ENCODE data around the gene LAMTOR1.

LAMTOR1 gene

GRCh38 chr11:72127923-72128322 lies 24.8 kb upstream of the LAMTOR1 start:
- no peak overlapping the region for H3K27ac Mint-ChIP-seq

DNA sequence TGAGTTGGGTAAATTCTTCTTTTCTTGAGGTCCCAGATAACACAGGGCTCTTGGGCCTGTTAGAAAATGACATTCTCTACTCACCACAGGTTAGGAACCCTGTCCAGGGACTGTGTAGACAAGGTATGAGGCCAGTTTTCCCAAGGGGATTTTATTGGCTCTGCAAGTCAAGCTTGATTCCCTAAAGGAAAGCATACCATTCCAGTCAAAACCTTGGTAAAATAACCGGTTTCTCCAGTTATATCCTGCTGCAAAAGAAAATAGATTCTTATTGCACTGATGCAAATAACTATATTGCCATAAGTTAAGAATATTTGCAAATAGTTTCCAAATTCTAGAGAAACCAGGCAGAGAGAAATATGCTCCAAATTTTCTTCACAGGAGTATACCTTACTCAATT lies 22.9 kb upstream of the LAMTOR1 start:
- DNase-seq (no peak), ATAC-seq (no peak)
- H3K9me3 Mint-ChIP-seq: peaks cover 14 to 15% of the 10 kb centered on the region in 2 donors
- no peak overlapping the region for H3K4me3 Mint-ChIP-seq
- H3K27ac Mint-ChIP-seq: no peak overlapping the region
- no peaks in the 10 kb centered on the region for H3K4me1 Mint-ChIP-seq
- peaks cover 3% of the 10 kb centered on the region for H3K27me3 Mint-ChIP-seq

More at GRCh38 chr11:72127923-72128322, 24.8 kb upstream of the LAMTOR1 start:
- H3K9me3 Mint-ChIP-seq: peaks cover 14 to 15% of the 10 kb centered on the region in 2 donors
- no peaks in the 10 kb centered on the region for H3K4me1 Mint-ChIP-seq
- ATAC-seq (no peak), DNase-seq (no peak)
- H3K4me3 Mint-ChIP-seq: no peak overlapping the region
- H3K27me3 Mint-ChIP-seq: no peaks in the 10 kb centered on the region

- no peak for DNase-seq
- no peaks in the 10 kb centered on the region for H3K4me1 Mint-ChIP-seq
- no peak overlapping the region for H3K4me3 Mint-ChIP-seq
- peaks cover 9 to 12% of the 10 kb centered on the region in 2 donors for H3K9me3 Mint-ChIP-seq
- H3K27me3 Mint-ChIP-seq: peaks cover 7% of the 10 kb centered on the region
- H3K27ac Mint-ChIP-seq: no peak overlapping the region
- ATAC-seq: no peak
These were observed 20.9 kb upstream of the LAMTOR1 start for GRCh38 chr11:72124046-72124445.

DNA sequence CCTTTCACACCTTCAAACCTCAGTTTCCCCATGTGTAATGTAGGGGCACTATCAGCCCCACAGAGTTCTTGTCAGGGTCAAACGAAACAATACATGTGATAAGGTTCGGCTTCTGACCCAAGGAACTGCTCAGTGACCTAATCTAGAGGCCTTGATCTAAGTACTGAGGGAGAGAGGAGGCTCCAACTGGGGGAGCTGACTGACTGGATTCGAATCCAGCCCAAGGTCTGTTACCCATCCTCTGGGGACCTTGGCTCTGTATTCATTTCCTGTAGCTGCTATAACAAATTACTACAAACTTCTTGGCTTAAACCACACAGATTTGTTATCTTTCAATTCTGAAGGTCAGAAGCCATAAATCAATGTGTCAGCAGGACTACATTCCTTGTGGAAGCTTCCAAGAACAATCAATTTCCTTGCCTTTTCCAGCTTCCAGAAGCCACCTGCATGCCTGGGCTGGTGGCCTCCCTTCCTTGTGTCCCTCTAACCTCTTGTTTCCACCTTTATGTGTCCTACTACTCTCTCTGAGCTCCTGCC lies 20.1 kb upstream of the LAMTOR1 start:
- Mint-ChIP-seq H3K27me3 (peaks cover 7% of the 10 kb centered on the region), H3K9me3 (peaks cover under 1 to 4% of the 10 kb centered on the region in 2 donors), H3K27ac (peak overlapping the region in 1 of 2 donors; percentile 13), H3K4me1 (no peaks in the 10 kb centered on the region), H3K4me3 (no peak overlapping the region)
- DNase-seq (no peak), ATAC-seq (no peak)

DNA sequence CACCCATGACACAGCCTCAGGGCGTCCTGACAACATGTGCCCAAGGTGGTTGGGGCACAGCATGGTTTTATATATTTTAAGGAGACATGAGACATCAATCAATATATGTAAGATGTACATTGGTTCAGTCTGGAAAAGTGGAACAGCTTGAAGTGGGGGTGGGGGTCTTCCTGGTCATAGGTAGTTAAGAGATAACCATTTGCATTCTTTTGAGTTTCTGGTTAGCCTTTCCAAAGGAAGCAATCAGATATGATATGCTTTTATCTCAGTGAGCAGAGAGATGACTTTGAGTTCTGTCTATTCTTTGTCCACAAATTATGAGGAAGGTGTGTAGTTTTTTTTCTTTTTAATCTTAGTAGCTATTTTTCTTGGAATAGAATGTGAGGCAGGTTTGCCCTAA lies 19.5 kb upstream of the LAMTOR1 start:
- no peak overlapping the region for H3K4me3 Mint-ChIP-seq
- H3K9me3 Mint-ChIP-seq: no peaks in the 10 kb centered on the region
- ATAC-seq (no peak), DNase-seq (no peak)
- peaks cover 7% of the 10 kb centered on the region for H3K27me3 Mint-ChIP-seq
- no peak overlapping the region for H3K27ac Mint-ChIP-seq
- no peaks in the 10 kb centered on the region for H3K4me1 Mint-ChIP-seq

DNA sequence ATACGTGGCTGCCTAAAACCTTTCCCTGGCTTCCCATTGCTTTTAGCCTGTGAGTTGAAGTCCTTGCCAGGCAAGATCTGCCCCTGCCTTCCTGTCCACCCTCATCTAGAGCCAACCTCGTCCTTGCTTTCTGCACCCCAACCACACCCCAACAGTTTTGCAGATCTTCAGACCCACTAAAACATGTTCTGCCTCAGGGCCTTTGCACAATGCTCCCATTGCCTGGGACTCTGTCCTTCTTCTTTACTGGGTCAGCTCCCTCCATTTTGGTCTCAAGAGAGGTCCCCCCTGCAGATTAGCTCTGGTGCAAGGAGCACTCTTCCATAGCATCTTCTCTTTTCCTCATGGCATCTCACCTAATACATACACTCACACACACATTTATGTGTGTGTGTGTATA lies 17.8 kb upstream of the LAMTOR1 start:
- Mint-ChIP-seq H3K9me3 (no peaks in the 10 kb centered on the region), H3K27ac (no peak overlapping the region), H3K4me1 (no peaks in the 10 kb centered on the region), H3K27me3 (peaks cover 7% of the 10 kb centered on the region), H3K4me3 (no peak overlapping the region)
- ATAC-seq (no peak), DNase-seq (no peak)

- ATAC-seq: no peak
- Mint-ChIP-seq H3K9me3 (peaks cover 0 to 6% of the 10 kb centered on the region in 2 donors), H3K27ac (no peak overlapping the region), H3K4me3 (no peak overlapping the region), H3K4me1 (no peaks in the 10 kb centered on the region), H3K27me3 (peaks cover 7% of the 10 kb centered on the region)
- no peak for DNase-seq
These were observed 16.1 kb upstream of the LAMTOR1 start for GRCh38 chr11:72119198-72119597.

- H3K4me1 Mint-ChIP-seq: peaks cover 13% of the 10 kb centered on the region
- H3K4me3 Mint-ChIP-seq: no peak overlapping the region
- peaks cover 6% of the 10 kb centered on the region for H3K27me3 Mint-ChIP-seq
- DNase-seq: no peak
- no peak overlapping the region for H3K27ac Mint-ChIP-seq
- no peak for ATAC-seq
- H3K9me3 Mint-ChIP-seq: peaks cover 0 to 6% of the 10 kb centered on the region in 2 donors
These were observed 13.1 kb upstream of the LAMTOR1 start for GRCh38 chr11:72116019-72116755.

DNA sequence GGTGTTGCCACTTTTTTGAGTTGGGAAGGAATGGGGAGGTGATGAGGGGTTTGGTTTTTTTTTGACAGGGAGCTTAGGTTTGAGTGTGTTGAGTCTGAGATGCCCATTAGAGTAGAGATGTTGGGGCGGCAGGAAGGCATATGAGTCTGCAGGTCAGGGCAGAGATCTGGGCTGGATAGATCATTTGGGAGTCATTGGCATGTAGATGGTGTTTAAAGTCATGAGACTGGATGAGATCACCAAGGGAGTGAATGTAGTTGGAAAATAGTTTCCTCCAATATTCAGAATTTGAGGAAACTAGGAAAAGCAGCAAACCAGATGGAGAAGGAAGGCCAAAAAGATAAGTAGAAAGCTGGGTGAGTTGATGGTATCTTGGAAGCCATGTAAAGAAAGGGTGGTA lies 11.5 kb upstream of the LAMTOR1 start:
- DNase-seq (no peak), ATAC-seq (no peak)
- H3K27ac Mint-ChIP-seq: peak overlapping the region in 1 of 2 donors; percentile 2
- H3K9me3 Mint-ChIP-seq: peaks cover 0 to 6% of the 10 kb centered on the region in 2 donors
- no peak overlapping the region for H3K4me3 Mint-ChIP-seq
- H3K4me1 Mint-ChIP-seq: peaks cover 17% of the 10 kb centered on the region
- no peaks in the 10 kb centered on the region for H3K27me3 Mint-ChIP-seq

GRCh38 chr11:72112978-72113808 lies 10.1 kb upstream of the LAMTOR1 start:
- Mint-ChIP-seq H3K27ac (peak overlapping the region; percentile 98 to 100), H3K4me1 (peaks cover 17% of the 10 kb centered on the region), H3K27me3 (no peaks in the 10 kb centered on the region), H3K9me3 (peaks cover 0 to 6% of the 10 kb centered on the region in 2 donors), H3K4me3 (peak overlapping the region; percentile 88 to 96)
- DNase-seq: no peak
- ATAC-seq: no peak

- peaks cover 0 to 6% of the 10 kb centered on the region in 2 donors for H3K9me3 Mint-ChIP-seq
- H3K27ac Mint-ChIP-seq: peak within 1 kb of the TSS; percentile 98 to 100
- H3K27me3 Mint-ChIP-seq: no peaks in the 10 kb centered on the region
- H3K4me3 Mint-ChIP-seq: peak within 1 kb of the TSS; percentile 88 to 96
- DNase-seq: peak; percentile 95 to 98
- peaks cover 17% of the 10 kb centered on the region for H3K4me1 Mint-ChIP-seq
- ATAC-seq: peak; percentile 93
These were observed 9.3 kb upstream of the LAMTOR1 start, which contains the start of gene ANAPC15 for GRCh38 chr11:72112143-72112977. TSS of gene ANAPC15 (minus strand) at chr11:72112695. CDS start at chr11:72111276, 1,419 bp downstream.

DNA sequence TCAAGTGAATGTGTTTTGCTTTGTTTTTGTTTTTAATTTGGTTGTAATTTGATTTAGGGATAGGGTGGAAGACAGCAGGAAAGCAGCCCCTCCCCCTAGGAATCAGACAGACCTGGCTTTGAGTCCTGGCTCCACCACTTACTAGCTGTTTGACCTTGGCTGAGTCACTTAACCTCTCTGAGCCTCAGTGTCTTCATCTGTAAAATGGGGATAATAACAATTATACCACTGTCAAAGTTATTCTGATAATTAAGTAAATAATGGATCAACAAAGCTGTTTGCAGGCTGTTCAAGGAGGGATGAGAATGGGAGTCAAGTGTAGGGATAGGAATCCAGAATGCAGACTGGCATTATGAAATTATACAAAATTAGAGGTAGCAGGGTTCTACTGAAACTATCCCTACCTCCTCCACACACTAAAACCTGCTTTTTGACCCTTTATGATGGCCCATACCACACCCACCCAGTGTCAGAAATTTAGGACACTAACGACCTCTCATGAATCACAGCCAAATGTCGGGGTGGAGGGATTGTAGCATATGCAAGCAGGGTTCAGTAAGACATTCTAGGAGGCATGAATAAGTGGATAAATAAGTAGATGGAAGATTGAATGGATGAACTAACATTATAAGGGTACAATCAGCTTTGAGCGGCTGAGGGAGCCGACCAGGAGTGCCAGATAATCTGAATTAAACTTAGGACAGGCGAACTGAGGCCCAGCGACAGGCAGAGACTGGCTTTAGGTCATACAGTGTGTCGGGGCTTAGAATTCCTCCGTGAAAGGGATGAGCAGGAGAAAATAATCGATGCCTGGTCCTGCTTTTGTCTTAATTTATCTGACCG lies 8.4 kb upstream of the LAMTOR1 start:
- H3K27me3 Mint-ChIP-seq: no peaks in the 10 kb centered on the region
- ATAC-seq (peak; percentile 3), DNase-seq (no peak)
- peaks cover 17% of the 10 kb centered on the region for H3K4me1 Mint-ChIP-seq
- H3K9me3 Mint-ChIP-seq: peaks cover 0 to 6% of the 10 kb centered on the region in 2 donors
- H3K27ac Mint-ChIP-seq: peak overlapping the region; percentile 98 to 100
- H3K4me3 Mint-ChIP-seq: peak overlapping the region; percentile 88 to 96

DNA sequence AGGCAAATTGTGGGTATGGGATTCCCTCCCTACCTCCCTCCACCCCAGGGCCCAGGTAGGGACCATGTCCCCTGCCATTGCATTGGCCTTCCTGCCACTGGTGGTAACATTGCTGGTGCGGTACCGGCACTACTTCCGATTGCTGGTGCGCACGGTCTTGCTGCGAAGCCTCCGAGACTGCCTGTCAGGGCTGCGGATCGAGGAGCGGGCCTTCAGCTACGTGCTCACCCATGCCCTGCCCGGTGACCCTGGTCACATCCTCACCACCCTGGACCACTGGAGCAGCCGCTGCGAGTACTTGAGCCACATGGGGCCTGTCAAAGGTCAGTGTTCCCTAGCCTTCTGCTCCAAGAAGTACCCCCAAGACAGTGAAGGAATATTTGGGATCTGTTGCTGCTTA lies 2.8 kb upstream of the LAMTOR1 start, which contains the start of gene TOMT:
Gene TOMT (plus strand): TSS at position 37 of the 400 bp plus-strand sequence. CDS start 28 bp downstream, at position 65.
- no peak for ATAC-seq
- no peak within 1 kb of the TSS for H3K4me3 Mint-ChIP-seq
- DNase-seq: no peak
- H3K27ac Mint-ChIP-seq: peak within 1 kb of the TSS in 1 of 2 donors; percentile 42
- H3K4me1 Mint-ChIP-seq: peaks cover 33% of the 10 kb centered on the region
- no peaks in the 10 kb centered on the region for H3K27me3 Mint-ChIP-seq
- no peaks in the 10 kb centered on the region for H3K9me3 Mint-ChIP-seq

- peak overlapping the region; percentile 95 for H3K27ac Mint-ChIP-seq
- H3K4me3 Mint-ChIP-seq: peak overlapping the region; percentile 92 to 93
- H3K9me3 Mint-ChIP-seq: no peaks in the 10 kb centered on the region
These were observed 664 bp upstream of the LAMTOR1 start for GRCh38 chr11:72103754-72104167.

More at GRCh38 chr11:72103754-72104167, 664 bp upstream of the LAMTOR1 start:
- H3K27me3 Mint-ChIP-seq: no peaks in the 10 kb centered on the region
- H3K4me1 Mint-ChIP-seq: peaks cover 45% of the 10 kb centered on the region
- ATAC-seq (no peak), DNase-seq (no peak)

All from stimulated activated naive CD8-positive, alpha-beta T cell treated with anti-CD3 and anti-CD28 coated beads, Interleukin-15, amount 100 ng/mL, for 72 hours (primary cell).